Body of pancreas (tissue), 4 donors: ENCODE results near the gene MEIS3.

Experiments
- POLR2A ChIP-seq, 3 donors: fragments of 450-650 bp; IDR thresholded peaks; one replicate each; pipeline ENCODE4 v1.6.1; 2016; ENCODE audit warnings: antibody characterized with exemption in 3 of 3, mild to moderate bottlenecking in 2 of 3
- TF ChIP-seq, protein P1 (sequence below), 7 experiments: fragments of 450-650 bp in 4 of 7; fragments of 200-600 bp in 3 of 7; sonication (generic) in 3 of 7; IDR thresholded peaks; one replicate each; pipeline ENCODE4 v1.5.1; 2016 to 2019; ENCODE audit warnings: antibody characterized with exemption in 7 of 7

DNA sequence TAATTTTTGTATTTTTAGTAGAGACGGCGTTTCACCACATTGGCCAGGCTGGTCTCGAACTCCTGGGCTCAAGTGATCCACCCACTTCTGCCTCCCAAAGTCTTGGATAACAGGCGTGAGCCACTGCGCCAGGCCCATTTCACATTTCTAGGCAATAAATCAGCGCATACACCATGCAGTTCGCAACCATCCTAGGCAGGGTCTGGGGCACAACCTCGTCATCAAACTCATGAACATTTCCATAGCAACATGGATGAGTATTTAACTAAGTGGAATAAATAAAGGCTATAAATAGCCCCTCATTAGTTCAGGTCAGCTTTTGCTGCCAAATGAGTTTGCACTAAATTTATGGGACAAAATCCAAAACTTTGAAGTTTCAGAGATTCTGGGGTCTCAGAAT lies 8.2 kb downstream of the MEIS3 start:
- TF ChIP-seq, protein P1, sequence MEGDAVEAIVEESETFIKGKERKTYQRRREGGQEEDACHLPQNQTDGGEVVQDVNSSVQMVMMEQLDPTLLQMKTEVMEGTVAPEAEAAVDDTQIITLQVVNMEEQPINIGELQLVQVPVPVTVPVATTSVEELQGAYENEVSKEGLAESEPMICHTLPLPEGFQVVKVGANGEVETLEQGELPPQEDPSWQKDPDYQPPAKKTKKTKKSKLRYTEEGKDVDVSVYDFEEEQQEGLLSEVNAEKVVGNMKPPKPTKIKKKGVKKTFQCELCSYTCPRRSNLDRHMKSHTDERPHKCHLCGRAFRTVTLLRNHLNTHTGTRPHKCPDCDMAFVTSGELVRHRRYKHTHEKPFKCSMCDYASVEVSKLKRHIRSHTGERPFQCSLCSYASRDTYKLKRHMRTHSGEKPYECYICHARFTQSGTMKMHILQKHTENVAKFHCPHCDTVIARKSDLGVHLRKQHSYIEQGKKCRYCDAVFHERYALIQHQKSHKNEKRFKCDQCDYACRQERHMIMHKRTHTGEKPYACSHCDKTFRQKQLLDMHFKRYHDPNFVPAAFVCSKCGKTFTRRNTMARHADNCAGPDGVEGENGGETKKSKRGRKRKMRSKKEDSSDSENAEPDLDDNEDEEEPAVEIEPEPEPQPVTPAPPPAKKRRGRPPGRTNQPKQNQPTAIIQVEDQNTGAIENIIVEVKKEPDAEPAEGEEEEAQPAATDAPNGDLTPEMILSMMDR (IDR thresholded peaks at IDR 0.05), result no peak
- no peak for TF ChIP-seq POLR2A (IDR thresholded peaks at IDR 0.05)
